ENCODE measurements around the gene FUCA1. TPM values are rescaled to one million over a fixed set of nuclear protein-coding genes. Genes with fewer than 3 reads are reported as not detected.
"Not testable (repeated sequence)": the region's sequence is repeated elsewhere in the genome, so short reads cannot be mapped to it uniquely, and the experiment has no call there.

Gene FUCA1
- total RNA-seq: 21.4 TPM

GRCh38 chr1:23867895-23868556 is at the start of gene FUCA1:
Gene FUCA1 (minus strand): TSS chr1:23868290. CDS start chr1:23868286, 4 bp downstream.
- peak; percentile 97 for DNase-seq

- DNase-seq: peak; percentile 74
Measured at GRCh38 chr1:23916209-23917131, 48.4 kb upstream of the FUCA1 start.

GRCh38 chr1:23915466-23915865 is 47.4 kb upstream of the FUCA1 start:
- no peak for DNase-seq

DNA sequence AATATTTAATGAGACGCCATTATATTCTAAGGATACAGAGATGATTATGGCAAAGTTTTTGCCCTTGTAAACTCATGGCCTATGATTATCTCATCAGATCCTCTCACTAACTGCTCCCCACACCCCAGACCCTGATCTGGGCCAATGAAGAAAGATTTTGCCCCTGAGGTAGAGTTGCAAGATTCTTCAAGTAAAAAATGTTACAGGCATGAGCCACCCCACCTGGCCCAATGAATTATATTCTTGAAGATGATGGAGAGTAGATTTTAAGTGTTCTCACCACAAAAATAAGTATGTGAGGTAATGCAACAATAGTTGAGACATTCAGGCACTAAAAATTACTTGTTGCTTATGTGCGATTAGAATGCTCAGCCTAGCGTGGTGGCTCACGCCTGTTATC is 46.8 kb upstream of the FUCA1 start:
- DNase-seq: no peak

DNA sequence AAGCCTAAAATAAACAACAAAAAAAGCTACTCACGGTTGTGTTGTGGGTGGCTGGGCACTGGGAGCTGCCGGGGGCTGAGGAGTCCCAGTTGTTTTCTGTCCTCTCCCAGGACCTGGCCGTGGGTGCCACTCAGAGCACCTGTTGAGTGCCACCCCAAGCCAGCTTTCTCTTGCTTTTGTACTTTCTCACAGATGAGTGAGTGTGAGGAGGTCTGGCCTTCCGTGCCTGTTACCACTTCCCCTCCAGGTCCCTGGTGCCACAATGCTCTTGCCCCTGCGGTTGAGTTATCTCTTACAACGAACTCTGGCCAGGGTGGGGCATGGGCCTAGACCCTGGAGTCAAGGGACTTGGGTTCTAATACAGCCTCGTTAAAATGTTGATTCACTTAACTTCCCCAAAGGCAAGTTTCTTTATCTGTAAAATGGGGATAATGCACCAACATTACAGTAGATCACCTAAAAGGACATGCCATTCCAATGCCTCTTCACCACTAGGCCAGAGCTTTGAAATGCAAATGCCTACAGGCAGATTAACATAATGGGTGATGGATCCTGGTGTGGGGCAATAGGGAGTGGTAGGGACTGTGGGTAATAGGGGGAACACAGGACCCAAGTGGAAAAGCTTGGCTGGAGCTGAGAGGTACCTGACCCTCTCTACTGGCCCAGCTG is 45.3 kb upstream of the FUCA1 start, which contains the start of gene CNR2:
Gene CNR2, minus strand, starts transcription at position 151 of the 669 bp plus-strand sequence. CDS start 37,745 bp downstream, outside the sequence.
- DNase-seq: no peak

- DNase-seq: no peak
Measured at GRCh38 chr1:23911921-23912320, 43.8 kb upstream of the FUCA1 start.

DNA sequence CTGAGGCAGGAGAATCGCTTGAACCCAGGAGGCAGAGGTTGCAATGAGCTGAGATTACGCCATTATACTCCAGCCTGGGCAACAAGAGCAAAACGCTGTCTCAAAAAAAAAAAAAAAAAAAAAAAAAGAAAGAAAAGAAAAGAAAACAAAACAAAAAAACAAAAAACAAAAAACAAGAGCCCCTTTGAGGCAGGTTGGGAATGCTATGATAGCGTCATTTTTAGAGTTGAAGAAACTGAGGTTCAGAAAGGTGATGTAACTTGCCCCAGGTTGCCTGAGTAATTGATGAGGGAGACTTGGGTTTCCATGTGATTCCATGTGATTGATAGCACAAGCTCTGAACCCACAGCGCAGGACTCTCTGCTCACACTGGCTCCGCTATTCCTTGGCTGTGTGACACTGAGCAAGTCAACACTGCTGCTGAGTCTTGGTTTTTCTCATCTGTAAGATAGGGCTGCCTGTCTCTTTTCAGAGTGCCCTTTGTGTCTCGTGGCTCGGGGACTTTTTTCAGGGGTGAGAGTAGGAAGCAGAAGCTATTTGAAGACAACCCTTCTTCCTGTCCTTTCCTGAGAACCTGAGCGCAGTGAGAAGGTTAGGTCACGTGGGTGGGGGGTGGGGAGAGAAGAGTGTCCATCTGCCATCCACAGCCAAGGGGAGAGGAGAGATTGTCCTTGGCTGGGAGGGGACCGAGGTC is 42.6 kb upstream of the FUCA1 start:
- no peak for DNase-seq

DNA sequence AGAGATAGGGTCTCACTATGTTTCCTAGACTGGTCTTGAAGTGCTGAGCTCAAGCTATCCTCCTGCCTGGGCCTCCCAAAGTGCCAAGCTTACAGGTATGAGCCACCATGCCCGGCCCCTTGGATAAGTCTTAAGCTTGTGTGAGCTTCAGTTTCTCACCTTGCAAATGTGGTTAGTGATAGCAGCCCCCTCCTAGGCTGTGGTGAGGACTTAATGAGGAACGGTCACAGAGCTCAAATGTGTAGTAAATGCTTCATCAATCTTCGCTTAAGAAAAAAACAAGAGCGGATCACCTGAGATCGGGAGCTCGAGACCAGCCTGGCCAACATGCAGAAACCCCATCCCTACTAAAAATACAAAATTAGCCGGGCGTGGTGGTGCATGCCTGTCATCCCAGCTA is 42.1 kb upstream of the FUCA1 start:
- no peak for DNase-seq

- no peak for DNase-seq
Measured at GRCh38 chr1:23909412-23909811, 41.3 kb upstream of the FUCA1 start.

GRCh38 chr1:23908453-23909341 is 40.6 kb upstream of the FUCA1 start:
- no peak for DNase-seq

DNA sequence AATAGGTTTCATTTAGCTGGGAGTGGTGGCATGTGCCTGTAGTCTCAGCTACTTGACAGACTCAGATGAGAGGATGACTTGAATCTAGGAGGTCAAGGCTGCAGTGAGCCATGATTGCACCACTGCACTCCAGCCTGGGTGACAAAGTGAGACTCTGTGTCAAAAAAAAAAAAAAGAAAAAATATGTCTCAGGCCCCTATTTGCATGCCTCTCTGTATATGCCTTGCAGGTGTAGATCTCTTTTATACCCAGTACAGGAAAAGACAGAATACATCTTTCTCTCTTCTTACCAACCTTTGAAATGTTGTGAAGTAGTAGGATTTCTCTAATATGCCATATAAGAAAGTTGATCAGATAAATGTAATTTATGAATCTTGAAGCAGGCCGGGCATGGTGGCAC is 38.6 kb upstream of the FUCA1 start:
- no peak for DNase-seq

DNA sequence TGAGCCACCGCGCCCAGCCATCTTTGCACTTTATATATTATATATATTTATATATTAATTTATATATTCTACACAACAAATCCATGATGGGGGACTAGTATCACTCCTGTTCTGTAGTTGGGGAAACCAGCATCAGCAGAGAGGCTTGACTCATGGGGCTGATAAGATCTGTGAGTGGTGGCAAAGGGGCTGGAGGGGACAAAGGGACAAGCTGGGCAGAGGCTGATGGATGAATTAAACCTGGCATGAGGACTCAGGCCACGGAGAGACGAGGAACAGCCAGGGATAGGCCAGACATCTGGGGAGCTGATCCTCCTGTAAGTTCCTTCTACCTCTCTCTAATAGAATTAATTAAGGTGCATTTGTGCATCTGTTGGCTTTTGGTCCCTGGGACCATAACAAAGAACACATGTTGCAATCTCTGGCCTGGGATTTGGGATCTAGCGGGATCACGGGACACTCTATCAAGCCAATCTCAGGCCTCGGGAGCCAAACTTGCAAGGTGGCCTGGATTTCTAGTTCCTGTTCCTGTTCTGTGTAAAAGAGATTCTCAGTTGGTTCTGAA is 37.5 kb upstream of the FUCA1 start:
- no peak for DNase-seq

DNA sequence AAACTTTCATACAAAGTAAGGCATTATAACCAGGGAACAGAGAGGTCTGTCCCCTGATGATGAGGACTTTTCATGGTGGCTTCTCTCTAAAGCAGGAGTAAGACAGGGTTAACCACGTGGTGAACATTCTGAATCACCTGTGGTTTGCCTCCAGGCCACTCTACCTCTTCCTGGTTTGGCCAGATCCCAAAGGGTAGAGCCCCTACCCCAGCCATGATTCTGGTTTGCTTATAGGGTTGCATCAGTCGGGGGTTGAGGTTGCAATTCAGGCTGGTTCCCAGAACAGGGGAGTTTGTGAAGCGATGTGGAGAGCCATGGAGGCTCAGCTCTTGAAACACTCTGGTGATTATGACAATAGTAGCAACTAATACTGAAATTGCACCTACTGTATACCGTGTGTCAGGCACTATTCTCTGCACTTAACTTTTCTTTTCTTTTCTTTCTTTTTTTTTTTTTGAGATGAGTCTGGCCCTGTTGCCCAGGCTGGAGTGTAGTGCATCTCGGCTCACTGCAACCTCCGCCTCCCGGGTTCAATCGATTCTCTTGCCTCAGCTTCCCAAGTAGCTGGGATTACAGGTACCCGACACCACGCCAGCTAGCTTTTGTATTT is 36.8 kb upstream of the FUCA1 start:
- no peak for DNase-seq

- DNase-seq: no peak
Measured at GRCh38 chr1:23903754-23904153, 35.7 kb upstream of the FUCA1 start.

GRCh38 chr1:23902321-23903278 is 34.5 kb upstream of the FUCA1 start:
- DNase-seq: peak; percentile 18

GRCh38 chr1:23900017-23900416 is 31.9 kb upstream of the FUCA1 start:
- DNase-seq: not testable (repeated sequence)

DNA sequence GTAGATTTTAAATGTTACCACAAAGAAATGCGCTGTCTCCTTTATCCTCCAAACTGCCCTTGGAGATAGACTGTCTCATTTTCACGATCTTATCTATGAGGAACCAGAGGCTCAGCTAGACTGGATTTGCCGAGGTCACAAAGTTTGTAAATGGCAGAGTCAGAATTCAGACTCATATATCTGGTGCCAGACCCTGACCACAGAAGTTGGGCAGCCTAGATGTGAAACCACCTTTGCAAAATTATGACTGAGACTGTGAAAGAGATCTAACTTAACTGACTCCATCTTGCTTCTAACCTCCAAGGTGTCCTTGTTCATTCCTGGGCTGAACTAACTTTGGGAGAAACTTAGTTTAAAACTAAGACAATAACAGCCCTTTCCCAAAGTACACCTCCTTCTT is 31.0 kb upstream of the FUCA1 start:
- DNase-seq: no peak

- DNase-seq: no peak
Measured at GRCh38 chr1:23897083-23897482, 29.0 kb upstream of the FUCA1 start.

- no peak for DNase-seq
Measured at GRCh38 chr1:23896491-23896890, 28.4 kb upstream of the FUCA1 start.

Measured in tongue (tissue), 2 donors.